Ecto neural progenitor cell (in vitro differentiated cells): ENCODE results near the gene GAD2.
"Not testable (repeated sequence)": the region's sequence is repeated elsewhere in the genome, so short reads cannot be mapped to it uniquely, and the experiment has no call there.

Experiments used
- DNase-seq: peaks from one replicate; pipeline ENCODE4 v3.0.0-alpha.2; 2018; ENCODE audit warnings: low spot score

GAD2 gene

DNA sequence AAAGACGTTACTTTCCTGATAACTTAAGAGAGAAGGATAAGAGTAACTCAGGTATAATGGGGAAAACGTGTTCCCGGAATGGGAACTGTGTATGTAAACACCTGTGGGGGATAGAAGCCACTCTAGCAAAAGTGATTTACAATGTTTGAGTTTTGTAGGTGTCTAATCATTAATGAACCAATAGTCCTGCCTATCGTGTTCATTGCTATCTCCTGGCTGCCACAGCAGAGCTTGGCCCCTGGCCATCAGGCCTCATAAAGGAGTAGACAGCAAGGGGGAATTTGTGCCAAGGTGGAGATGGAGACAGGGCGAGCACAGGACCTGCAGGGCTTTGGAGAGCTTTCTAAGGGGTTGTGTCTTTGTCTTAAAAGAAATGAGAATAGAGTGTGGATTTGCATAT is 102.1 kb downstream of the GAD2 start:
- no peak for DNase-seq

DNA sequence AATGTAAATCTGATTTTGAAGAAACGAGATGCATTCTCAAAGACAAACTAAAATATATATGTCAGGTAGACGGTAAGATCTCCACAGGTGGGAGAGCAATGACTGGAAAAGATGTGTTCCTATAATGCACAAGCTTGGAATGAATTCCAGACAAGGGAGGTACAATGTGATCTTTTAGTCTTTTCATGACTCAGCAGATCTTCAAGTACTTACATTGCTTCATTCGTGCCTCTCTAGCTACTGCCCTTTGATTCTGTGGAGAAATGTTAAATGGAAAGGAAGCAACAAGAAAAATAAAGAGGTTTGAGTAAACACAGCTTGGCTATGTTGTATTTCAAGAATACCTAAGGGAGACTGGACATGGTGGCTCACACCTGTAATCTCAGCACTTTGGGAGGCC is 106.6 kb downstream of the GAD2 start:
- DNase-seq: no peak

- no peak for DNase-seq
Measured at GRCh38 chr10:26326851-26327250, 110.3 kb downstream of the GAD2 start.

- no peak for DNase-seq
Measured at GRCh38 chr10:26327811-26328210, 111.2 kb downstream of the GAD2 start.

DNA sequence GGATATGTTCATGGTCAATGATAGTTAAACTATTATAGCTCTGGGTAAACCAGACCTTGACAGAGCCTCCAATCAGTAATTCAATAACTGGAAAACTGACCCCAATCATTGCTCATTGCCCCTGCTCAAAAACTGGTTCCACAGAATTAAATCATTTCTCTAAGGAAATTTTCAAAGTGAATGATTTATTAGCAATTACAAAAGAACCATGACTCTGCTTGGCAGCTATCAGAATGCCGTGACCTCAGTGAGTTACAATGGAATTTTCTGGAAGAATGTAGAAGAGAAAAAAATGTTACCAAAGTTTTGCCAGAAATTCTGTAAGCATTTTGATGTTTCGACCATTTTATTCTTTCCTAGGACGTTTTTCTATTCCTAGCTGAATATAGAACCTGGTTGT is 114.8 kb downstream of the GAD2 start:
- DNase-seq: no peak

GRCh38 chr10:26334232-26334931 is 117.8 kb downstream of the GAD2 start:
- DNase-seq: no peak

DNA sequence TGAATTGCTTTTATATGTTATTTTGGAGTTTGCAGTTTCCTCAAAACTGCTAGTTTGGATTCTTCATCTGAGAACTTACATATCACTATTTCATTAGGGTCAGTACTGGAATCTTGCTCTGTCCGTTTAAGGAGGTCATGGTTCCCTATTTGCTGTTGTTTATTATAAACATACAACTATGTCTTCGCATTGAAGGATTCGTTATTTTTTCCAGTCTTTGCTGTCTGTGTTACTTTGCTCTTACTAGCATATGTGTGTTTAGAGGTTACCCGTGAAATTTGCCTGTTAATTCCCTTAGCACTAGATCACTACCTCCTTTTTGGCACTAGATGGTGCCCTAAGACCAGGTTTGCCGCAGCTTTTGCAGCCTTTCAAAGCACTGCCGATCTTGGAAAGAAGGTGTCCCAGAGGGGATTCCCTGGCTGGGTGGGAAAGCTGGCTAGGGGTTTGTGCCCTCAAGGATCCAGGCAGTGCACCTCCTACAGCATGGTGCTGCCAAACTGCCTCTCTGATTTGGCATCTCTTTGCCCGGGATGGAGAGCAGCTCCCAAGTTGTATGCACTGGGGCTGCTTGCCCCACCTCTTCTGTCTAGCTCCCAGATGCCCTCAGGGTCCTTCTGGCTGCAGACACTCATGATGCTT is 118.5 kb downstream of the GAD2 start:
- peak; percentile 76 for DNase-seq

- DNase-seq: no peak
Measured at GRCh38 chr10:26335574-26336093, 119.1 kb downstream of the GAD2 start.

DNA sequence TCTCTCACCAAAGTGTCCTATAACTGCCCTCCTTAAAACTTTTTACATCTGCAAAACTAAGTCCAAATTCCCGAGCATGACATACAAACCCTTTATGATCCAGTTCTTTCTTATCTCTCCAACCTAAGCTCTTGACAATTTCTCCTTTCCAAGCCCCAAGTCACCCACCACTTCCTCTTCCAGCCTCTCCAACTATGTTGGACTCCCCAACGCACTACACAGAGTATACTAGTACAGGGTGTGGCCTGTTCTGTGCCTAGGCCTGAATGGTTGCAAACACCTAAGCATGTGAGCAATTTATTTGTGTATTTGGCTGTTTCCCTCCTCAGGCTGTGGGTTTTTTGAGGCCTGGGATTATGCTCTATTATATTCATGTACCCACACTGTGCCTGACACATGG is 120.4 kb downstream of the GAD2 start:
- no peak for DNase-seq

DNA sequence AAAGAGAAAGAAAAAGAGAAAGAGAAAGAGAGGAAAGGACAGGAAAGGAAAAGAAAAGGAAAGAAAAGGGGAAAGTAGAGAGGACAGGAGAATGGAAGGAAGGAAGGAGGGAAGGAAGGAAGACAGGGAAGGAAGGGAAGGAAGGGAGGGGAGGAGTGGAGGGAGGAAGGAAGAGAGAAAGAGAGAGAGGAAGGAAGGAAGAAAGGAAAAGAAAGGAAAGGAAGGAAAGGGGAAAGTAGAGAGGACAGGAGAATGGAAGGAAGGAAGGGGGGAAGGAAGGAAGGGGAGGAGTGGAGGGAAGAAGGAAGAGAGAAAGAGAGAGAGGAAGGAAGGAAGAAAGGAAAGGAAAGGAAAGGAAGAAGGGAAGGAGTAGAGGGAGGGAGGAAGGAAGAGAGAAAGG is 125.1 kb downstream of the GAD2 start:
- no peak for DNase-seq

DNA sequence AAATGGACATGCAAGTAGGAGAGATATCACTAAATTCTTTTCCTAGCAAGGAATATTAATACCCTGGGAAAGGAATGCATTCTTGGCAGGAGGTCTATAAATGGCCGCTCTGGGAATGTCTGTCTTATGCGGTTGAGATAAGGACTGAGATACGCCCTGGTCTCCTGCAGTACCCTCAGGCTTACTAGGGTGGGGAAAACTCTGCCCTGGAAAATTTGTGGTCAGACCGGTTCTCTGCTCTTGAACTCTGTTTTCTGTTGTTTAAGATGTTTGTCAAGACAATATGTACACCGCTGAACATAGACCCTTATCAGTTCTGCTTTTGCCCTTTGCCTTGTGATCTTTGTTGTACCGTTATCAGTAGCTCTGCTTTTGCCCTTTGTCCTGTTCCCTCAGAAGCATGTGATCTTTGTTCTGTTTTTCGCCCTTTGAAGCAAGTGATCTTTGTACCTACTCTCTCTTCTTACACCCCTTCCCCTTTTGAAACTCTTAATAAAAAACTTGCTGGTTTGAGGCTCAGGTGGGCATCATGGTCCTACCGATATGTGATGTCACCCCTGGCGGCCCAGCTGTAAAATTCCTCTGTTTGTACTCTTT is 132.3 kb downstream of the GAD2 start:
- DNase-seq: not testable (repeated sequence)
